ENCODE measurements around the gene BCL7C. TPM values are rescaled to one million over a fixed set of nuclear protein-coding genes. Genes with fewer than 3 reads are reported as not detected.
A peak's percentile ranks its signal among the peaks of the same experiment; 100 is the strongest.

BCL7C gene
- total and polyA plus RNA-seq, 2 of the 13 experiments (the other 11 are each of a cell fraction or from before 2014, with no cell fraction given) = 17.7 to 33.8 TPM

- TF ChIP-seq, protein P1, sequence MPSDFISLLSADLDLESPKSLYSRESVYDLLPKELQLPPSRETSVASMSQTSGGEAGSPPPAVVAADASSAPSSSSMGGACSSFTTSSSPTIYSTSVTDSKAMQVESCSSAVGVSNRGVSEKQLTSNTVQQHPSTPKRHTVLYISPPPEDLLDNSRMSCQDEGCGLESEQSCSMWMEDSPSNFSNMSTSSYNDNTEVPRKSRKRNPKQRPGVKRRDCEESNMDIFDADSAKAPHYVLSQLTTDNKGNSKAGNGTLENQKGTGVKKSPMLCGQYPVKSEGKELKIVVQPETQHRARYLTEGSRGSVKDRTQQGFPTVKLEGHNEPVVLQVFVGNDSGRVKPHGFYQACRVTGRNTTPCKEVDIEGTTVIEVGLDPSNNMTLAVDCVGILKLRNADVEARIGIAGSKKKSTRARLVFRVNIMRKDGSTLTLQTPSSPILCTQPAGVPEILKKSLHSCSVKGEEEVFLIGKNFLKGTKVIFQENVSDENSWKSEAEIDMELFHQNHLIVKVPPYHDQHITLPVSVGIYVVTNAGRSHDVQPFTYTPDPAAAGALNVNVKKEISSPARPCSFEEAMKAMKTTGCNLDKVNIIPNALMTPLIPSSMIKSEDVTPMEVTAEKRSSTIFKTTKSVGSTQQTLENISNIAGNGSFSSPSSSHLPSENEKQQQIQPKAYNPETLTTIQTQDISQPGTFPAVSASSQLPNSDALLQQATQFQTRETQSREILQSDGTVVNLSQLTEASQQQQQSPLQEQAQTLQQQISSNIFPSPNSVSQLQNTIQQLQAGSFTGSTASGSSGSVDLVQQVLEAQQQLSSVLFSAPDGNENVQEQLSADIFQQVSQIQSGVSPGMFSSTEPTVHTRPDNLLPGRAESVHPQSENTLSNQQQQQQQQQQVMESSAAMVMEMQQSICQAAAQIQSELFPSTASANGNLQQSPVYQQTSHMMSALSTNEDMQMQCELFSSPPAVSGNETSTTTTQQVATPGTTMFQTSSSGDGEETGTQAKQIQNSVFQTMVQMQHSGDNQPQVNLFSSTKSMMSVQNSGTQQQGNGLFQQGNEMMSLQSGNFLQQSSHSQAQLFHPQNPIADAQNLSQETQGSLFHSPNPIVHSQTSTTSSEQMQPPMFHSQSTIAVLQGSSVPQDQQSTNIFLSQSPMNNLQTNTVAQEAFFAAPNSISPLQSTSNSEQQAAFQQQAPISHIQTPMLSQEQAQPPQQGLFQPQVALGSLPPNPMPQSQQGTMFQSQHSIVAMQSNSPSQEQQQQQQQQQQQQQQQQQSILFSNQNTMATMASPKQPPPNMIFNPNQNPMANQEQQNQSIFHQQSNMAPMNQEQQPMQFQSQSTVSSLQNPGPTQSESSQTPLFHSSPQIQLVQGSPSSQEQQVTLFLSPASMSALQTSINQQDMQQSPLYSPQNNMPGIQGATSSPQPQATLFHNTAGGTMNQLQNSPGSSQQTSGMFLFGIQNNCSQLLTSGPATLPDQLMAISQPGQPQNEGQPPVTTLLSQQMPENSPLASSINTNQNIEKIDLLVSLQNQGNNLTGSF (CRISPR knock-in tag; IDR thresholded peaks at IDR 0.05) = no peak
- TF ChIP-seq ZNF674 (CRISPR knock-in tag; IDR thresholded peaks at IDR 0.05; ENCODE audit: low read depth) (no peak), MED1 (CRISPR knock-in tag; IDR thresholded peaks at IDR 0.05) (peak; percentile 53), ZMAT3 (CRISPR knock-in tag; conservative IDR thresholded peaks at IDR 0.05) (no peak), ZNF570 (CRISPR knock-in tag; IDR thresholded peaks at IDR 0.05; ENCODE audit: borderline replicate concordance) (no peak), E2F5 (CRISPR knock-in tag; conservative IDR thresholded peaks at IDR 0.05) (no peak), NR2F6 (IDR thresholded peaks at IDR 0.05) (0 out of 2 replicates have a peak, but pooled peaks have one; percentile 5), NR2F6 (CRISPR knock-in tag; IDR thresholded peaks at IDR 0.05) (peak; percentile 49; the same call in 1 of the 2 replicates), ZBTB4 (CRISPR knock-in tag; IDR thresholded peaks at IDR 0.05; ENCODE audit: borderline replicate concordance) (no peak), ZNF318 (CRISPR knock-in tag; IDR thresholded peaks at IDR 0.05) (no peak), SP5 (CRISPR knock-in tag; IDR thresholded peaks at IDR 0.05; ENCODE audit: borderline replicate concordance, low read depth) (0 out of 2 replicates have a peak, but pooled peaks have one; percentile 39)
Observed at GRCh38 chr16:30838876-30839471, 54.9 kb downstream of the BCL7C start (continued).

All from HepG2 (cell line).